Measurements from ENCODE around the gene FHOD1. TPM values are rescaled to one million over a fixed set of nuclear protein-coding genes. Genes with fewer than 3 reads are reported as not detected.

The FHOD1 gene
- polyA plus RNA-seq, 3 donors: 5.1 to 152 (median 5.5) TPM

DNA sequence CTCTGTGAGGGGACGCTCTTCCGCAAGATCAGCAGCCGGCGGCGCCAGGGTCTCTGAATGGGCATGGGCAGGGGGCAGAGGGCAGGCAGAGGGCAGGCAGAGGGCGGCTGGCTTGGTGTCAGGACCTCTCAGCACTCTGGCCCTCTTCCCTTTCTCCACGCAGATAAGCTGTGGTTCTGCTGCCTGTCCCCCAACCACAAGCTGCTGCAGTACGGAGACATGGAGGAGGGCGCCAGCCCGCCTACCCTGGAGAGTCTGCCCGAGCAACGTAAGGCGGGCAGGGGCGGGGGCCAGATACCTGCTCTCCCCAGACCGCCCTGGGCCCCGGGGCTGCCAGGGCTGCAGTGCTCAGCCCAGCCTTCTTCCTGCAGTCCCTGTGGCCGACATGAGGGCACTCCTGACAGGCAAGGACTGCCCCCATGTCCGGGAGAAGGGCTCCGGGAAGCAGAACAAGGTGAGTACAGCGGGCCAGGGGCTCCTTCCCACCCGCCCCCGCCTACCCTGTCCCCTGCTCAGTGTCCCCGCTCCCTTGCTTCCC lies 44.3 kb downstream of the FHOD1 start:
- H3K27ac Mint-ChIP-seq: no peak overlapping the region
- H3K9me3 Mint-ChIP-seq: peaks cover 0 to 2% (median 0%) of the 10 kb centered on the region in 7 donors
- Histone ChIP-seq H3K4me3 (replicated peaks in 1 of 3; ENCODE audit: low read depth in 2 of 3, low read length in 3 of 3) (no peak overlapping the region), H3K79me2 (ENCODE audit: insufficient read depth, low read length) (no peaks in the 10 kb centered on the region), H3K27me3 (ENCODE audit: control insufficient read depth in 2 of 2, insufficient read depth in 2 of 2, low read length in 2 of 2) (no peaks in the 10 kb centered on the region), H3K9me3 (replicated peaks in 1 of 2; ENCODE audit: control insufficient read depth in 1 of 2, insufficient read depth in 1 of 2, low read length in 2 of 2) (no peaks in the 10 kb centered on the region), H3K27ac (ENCODE audit: low read depth in 1 of 2, low read length in 2 of 2) (no peak overlapping the region), H4K20me1 (ENCODE audit: insufficient read depth, low read length) (peaks cover 20% of the 10 kb centered on the region), H3K4me2 (replicated peaks; ENCODE audit: extremely low read depth, low read length, poor library complexity, severe bottlenecking) (no peak overlapping the region), H3K9ac (ENCODE audit: insufficient read depth, low read length, poor library complexity, severe bottlenecking) (no peak overlapping the region), H3K36me3 (replicated peaks in 1 of 2; ENCODE audit: control insufficient read depth in 1 of 2, insufficient read depth in 2 of 2, low read length in 2 of 2) (peaks cover 46 to 70% of the 10 kb centered on the region in 2 donors), H3K4me1 (ENCODE audit: control insufficient read depth in 1 of 2, insufficient read depth in 2 of 2, low read length in 2 of 2) (no peaks in the 10 kb centered on the region), H2AFZ (ENCODE audit: insufficient read depth, low read depth, low read length, poor library complexity, severe bottlenecking) (no peak overlapping the region)
- H3K4me3 Mint-ChIP-seq: no peak overlapping the region
- H3K27me3 Mint-ChIP-seq (ENCODE audit: low read depth in 3 of 3): peaks cover 0 to 3% (median 1%) of the 10 kb centered on the region in 3 donors
- H3K4me1 Mint-ChIP-seq: peaks cover 4% of the 10 kb centered on the region
- intact Hi-C loops (cut with micrococcal nuclease): no loop called here
- DNase-seq: no peak
- H3K36me3 Mint-ChIP-seq: peaks cover 44 to 72% of the 10 kb centered on the region in 2 donors
- TF ChIP-seq, protein P1, sequence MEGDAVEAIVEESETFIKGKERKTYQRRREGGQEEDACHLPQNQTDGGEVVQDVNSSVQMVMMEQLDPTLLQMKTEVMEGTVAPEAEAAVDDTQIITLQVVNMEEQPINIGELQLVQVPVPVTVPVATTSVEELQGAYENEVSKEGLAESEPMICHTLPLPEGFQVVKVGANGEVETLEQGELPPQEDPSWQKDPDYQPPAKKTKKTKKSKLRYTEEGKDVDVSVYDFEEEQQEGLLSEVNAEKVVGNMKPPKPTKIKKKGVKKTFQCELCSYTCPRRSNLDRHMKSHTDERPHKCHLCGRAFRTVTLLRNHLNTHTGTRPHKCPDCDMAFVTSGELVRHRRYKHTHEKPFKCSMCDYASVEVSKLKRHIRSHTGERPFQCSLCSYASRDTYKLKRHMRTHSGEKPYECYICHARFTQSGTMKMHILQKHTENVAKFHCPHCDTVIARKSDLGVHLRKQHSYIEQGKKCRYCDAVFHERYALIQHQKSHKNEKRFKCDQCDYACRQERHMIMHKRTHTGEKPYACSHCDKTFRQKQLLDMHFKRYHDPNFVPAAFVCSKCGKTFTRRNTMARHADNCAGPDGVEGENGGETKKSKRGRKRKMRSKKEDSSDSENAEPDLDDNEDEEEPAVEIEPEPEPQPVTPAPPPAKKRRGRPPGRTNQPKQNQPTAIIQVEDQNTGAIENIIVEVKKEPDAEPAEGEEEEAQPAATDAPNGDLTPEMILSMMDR (IDR thresholded peaks at IDR 0.05): no peak
- 95% methylated on average over 22 of the region's 23 CpGs for WGBS (ENCODE audit: insufficient coverage)

DNA sequence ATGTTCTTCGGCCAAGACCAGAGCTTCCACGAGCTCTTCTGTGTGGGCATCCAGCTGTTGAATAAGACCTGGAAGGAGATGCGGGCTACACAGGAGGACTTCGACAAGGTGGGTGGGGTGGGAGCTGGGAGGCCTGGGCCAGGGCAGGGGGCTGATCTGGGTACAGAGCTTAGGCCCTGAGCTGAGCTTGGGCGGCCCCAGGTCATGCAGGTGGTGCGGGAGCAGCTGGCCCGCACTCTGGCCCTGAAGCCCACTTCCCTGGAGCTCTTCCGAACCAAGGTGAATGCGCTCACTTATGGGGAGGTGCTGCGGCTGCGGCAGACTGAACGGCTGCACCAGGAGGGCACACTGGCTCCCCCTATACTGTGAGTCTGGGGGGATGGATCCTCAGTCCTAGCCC lies 44.9 kb downstream of the FHOD1 start:
- peaks cover 0 to 2% (median 0%) of the 10 kb centered on the region in 7 donors for H3K9me3 Mint-ChIP-seq
- Histone ChIP-seq H3K4me1 (ENCODE audit: control insufficient read depth in 1 of 2, insufficient read depth in 2 of 2, low read length in 2 of 2) (no peaks in the 10 kb centered on the region), H3K27ac (ENCODE audit: low read depth in 1 of 2, low read length in 2 of 2) (no peak overlapping the region), H3K9me3 (replicated peaks in 1 of 2; ENCODE audit: control insufficient read depth in 1 of 2, insufficient read depth in 1 of 2, low read length in 2 of 2) (no peaks in the 10 kb centered on the region), H3K27me3 (ENCODE audit: control insufficient read depth in 2 of 2, insufficient read depth in 2 of 2, low read length in 2 of 2) (no peaks in the 10 kb centered on the region), H3K36me3 (replicated peaks in 1 of 2; ENCODE audit: control insufficient read depth in 1 of 2, insufficient read depth in 2 of 2, low read length in 2 of 2) (peaks cover 52 to 76% of the 10 kb centered on the region in 2 donors), H2AFZ (ENCODE audit: insufficient read depth, low read depth, low read length, poor library complexity, severe bottlenecking) (no peak overlapping the region), H4K20me1 (ENCODE audit: insufficient read depth, low read length) (peaks cover 26% of the 10 kb centered on the region), H3K79me2 (ENCODE audit: insufficient read depth, low read length) (no peaks in the 10 kb centered on the region), H3K4me3 (replicated peaks in 1 of 3; ENCODE audit: low read depth in 2 of 3, low read length in 3 of 3) (no peak overlapping the region), H3K9ac (ENCODE audit: insufficient read depth, low read length, poor library complexity, severe bottlenecking) (no peak overlapping the region), H3K4me2 (replicated peaks; ENCODE audit: extremely low read depth, low read length, poor library complexity, severe bottlenecking) (no peak overlapping the region)
- DNase-seq: no peak
- WGBS (ENCODE audit: insufficient coverage): 97% methylated on average over 7 of the region's 12 CpGs
- peaks cover 8% of the 10 kb centered on the region for H3K4me1 Mint-ChIP-seq
- peaks cover 0 to 3% (median 1%) of the 10 kb centered on the region in 3 donors for H3K27me3 Mint-ChIP-seq (ENCODE audit: low read depth in 3 of 3)
- H3K27ac Mint-ChIP-seq: no peak overlapping the region
- TF ChIP-seq, protein P1 (IDR thresholded peaks at IDR 0.05): no peak
- intact Hi-C loops (cut with micrococcal nuclease): no loop called here
- peaks cover 49 to 78% of the 10 kb centered on the region in 2 donors for H3K36me3 Mint-ChIP-seq
- no peak overlapping the region for H3K4me3 Mint-ChIP-seq

Data from CD14-positive monocyte (primary cell).